Pons (tissue), 1 donor: ENCODE results near the gene ACOT4.
"Not testable (repeated sequence)": the region's sequence is repeated elsewhere in the genome, so short reads cannot be mapped to it uniquely, and the experiment has no call there.

Experiments
- DNase-seq: peaks from one replicate; pipeline ENCODE4 v3.0.0-alpha.2; 2016; ENCODE audit warnings: low spot score

Gene ACOT4

DNA sequence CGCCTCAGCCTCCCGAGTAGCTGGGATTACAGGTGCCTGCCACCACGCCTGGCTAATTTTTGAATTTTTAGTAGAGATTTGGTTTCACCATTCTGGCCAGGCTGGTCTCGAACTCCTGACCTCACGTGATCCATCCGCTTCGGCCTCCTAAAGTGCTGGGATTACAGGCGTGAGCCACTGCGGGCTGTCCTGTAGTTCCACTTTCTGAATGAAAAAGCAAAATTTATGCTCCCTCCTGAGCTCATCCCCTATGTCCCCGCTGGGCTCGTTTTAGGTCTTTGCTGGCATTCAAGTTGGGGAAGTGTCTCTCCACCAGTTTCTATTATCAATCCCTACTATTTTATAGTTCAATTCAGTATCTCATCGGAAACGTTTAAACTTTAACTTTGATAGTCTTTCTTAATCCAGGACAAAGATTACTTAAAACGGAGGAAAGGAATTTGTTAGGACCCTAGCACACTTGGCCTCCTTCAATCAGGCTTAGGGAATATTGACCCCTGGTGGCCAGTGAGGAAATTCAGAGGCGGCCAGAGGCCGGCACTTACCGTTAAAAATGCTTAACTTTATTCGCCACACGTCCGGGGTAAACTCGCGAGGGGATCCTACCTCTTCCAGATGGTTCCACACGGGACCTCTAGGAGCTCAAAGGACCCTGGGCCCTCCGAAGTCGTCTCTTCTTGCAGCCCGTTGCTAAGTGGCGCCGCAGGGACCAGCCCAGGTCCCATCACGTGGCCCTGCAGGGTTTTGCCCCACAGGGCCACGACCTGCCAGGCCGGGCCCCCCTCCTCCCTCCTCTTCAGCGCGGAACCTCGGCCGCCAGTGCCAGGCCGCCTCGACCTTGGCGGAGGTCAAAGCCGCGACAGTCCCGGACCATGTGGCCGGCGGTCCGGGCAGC is 41.7 kb downstream of the ACOT4 start:
- DNase-seq = peak; percentile 81

DNA sequence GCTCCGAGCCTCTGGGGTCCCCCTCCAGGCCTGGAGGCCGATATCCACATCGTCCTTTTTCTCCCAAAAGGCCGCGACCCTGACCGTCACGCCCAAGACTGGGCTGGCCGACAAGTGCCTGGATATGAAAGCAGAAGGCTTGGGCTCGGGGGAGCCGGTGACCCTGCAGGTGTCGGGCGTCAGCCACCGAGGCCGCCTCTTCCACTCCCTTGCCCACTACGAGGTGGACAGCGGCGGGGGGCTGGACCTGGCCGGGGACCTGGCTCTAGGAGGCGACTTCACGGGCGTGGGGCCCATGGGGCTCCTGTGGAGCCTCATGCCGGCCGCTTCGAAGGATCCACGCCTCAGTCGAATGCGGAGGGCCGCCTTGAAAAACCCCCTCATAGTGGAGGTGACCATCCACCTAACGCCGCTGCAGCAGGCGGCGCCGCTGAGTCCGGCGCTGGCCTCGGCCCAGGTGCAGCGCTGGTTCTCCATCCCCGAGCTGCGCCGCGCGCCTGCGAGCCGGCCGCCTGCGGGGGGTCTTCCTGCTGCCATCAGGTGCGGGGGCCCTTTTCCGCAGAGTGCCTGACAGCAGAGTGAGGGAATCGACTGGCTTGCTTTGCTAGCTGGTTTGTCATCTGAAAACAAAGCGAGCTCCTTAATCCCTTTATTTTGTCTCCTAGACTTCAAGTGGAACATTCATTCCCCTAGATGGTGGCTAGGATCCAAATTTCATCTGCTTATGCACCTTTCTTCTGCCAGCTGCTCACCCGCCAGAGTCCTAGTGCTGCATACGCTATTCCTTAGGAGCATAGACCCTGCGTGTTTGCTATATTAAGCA is 42.5 kb downstream of the ACOT4 start:
- peak; percentile 7 for DNase-seq

DNA sequence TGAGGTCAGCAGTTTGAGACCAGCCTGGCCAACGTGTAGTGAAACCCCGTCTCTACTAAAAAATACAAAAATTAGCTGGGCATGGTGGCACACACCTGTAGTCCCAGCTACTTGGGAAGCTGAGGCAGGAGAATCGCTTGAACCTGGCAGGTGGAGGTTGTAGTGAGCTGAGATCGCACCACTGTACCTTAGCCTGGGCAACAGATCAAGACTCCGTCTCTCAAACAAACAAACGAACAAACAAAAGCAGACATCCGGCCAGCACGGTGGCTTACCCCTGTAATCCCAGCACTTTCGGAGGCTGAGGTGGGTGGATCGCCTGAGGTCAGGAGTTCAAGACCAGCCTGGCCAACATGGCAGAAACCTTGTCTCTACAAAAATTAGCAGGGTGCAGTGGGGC is 44.7 kb downstream of the ACOT4 start:
- not testable (repeated sequence) for DNase-seq

DNA sequence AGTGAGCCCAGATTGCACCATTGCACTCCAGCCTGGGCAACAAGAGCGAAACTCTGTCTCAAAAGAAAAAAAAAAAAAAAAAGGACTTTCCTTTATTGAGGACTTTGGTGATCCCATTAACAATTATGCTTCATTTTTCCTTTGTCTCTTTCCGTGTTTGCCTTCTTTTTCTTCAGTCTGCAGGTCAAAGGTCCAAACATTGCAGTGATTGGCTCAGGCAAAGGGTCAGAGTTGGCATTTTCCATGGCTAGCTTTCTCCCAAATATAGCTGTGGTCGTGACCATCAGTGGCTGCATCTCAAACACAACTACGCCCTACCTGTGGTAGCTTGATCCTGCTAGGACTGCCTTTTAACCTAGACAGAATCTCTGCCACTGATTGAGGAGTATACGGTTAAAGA is 46.2 kb downstream of the ACOT4 start:
- no peak for DNase-seq

DNA sequence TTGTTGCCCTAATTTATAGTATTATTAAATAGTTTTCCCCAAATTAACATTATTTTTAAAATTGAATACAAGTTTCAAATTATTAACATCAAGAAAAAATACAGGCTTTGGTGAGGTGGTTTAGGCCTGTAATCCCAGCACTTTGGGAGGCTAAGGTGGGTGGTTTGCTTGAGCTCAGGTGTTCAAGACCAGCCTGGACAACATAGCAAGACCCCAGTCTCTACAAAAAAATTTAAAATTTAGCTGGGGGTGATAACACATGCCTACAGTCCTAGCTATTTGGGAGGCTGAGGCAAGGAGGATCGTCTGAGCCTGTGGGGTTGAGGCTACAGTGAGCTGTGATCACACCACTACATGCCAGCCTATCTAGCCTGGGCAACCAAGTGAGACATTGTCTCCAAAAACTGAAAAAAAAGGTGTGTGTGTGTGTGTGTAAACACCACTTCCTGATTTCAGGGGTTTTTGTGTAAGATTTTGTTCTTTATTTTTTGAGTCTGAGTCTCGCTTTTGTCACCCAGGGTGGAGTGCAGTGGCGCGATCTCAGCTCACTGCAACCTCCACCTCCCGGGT is 49.2 kb downstream of the ACOT4 start:
- no peak for DNase-seq

DNA sequence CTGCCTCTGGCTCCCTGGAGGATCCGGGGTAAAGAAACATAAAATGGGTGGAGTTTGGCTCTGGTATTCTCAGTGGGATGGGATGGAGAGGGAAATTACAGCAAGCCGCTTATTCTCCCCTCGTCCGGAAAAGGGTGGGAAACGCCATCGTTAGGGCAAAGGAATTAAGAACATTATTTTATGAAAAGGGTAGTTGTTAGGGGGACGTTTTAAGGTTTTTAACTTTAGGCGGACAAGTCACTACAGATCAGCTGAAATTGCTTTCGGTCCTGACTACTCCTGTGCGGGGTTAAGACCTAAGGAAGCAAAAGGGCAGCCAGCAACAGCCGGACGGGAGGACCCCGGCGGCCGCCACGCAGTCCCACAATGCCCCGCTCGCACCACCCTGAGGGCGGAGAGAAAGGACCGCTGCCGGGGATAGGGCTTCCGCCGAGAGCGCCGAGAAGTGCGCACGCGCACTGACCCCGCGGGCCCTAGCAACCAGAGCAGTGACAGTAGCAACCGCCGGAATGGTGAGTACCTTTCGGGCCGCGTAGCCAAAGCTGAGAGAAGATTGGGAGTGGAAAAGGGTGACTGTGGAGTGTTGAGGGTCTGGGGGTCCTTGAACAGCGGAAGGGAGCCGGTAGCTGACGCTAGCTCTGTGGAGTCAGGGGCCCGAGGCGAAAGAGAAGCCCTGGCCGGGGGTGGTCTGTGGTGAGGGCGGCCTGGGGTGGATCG is 53.0 kb downstream of the ACOT4 start, which contains the start of gene DNAL1:
TSS of gene DNAL1 (plus strand) at position 456 of the 717 bp plus-strand sequence. CDS start at position 510, 54 bp downstream.
- DNase-seq = peak; percentile 87

DNA sequence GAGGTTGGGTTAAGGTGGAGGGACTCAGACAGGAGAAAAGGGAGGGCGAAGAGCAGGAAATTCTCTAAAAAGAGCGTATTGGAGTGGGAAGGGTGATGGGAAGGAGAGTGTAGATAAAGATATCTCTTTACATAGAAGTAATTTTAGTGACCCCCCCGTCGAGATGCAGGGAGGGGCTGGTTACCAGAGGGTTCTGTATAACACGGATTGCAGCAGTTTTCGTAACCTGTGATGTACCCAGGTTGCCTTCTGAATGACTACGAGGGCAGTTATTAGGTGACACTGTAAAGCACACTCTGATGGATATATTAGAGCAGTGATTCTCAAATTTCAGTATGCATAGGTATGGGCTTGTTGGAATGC is 53.6 kb downstream of the ACOT4 start:
- DNase-seq = no peak
